Upper lobe of left lung (tissue), 4 donors: ENCODE data around the gene SLC9A4.

Experiments used
- EP300 ChIP-seq, 4 donors: sonication (generic); formaldehyde crosslinking; IDR thresholded peaks; one replicate each; pipeline ENCODE4 v1.5.1; 2017; ENCODE audit warnings: antibody characterized with exemption in 4 of 4, control low read depth in 2 of 4
- POLR2A ChIP-seq, 4 donors: fragments of 450-650 bp; IDR thresholded peaks; one replicate each; pipeline ENCODE4 v1.5.1; 2016 to 2017; ENCODE audit warnings: antibody characterized with exemption in 4 of 4, mild to moderate bottlenecking in 2 of 4
- POLR2AphosphoS5 ChIP-seq, 2 donors: sonication (generic); formaldehyde crosslinking; IDR thresholded peaks; one replicate each; pipeline ENCODE4 v1.5.1; 2017; ENCODE audit warnings: antibody characterized with exemption in 2 of 2
- TF ChIP-seq, protein P1 (sequence below), 6 experiments: fragments of 450-650 bp in 4 of 6; fragments of 200-600 bp in 2 of 6; sonication (generic) in 2 of 6; IDR thresholded peaks; one replicate each; pipeline ENCODE4 v1.5.1; 2016 to 2019; ENCODE audit warnings: antibody characterized with exemption in 6 of 6

DNA sequence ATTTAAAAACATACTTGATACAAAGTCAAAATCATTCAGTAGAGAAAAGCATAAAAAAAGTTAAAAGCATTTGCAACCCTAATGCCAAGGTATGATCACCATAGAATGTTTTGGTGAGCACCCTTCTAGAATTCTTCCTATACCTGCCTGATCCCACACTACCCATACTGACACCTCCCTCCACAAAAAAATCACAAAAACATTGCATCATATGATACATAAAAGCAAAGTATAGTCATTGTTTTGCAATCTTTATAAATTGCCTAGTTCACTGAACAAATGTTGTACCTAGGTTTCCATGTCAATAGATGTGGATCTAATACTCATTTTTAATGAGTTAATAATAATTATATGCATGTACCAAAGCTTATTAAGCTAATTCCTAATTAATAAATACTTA lies 54.1 kb downstream of the SLC9A4 start:
- TF ChIP-seq, protein P1, sequence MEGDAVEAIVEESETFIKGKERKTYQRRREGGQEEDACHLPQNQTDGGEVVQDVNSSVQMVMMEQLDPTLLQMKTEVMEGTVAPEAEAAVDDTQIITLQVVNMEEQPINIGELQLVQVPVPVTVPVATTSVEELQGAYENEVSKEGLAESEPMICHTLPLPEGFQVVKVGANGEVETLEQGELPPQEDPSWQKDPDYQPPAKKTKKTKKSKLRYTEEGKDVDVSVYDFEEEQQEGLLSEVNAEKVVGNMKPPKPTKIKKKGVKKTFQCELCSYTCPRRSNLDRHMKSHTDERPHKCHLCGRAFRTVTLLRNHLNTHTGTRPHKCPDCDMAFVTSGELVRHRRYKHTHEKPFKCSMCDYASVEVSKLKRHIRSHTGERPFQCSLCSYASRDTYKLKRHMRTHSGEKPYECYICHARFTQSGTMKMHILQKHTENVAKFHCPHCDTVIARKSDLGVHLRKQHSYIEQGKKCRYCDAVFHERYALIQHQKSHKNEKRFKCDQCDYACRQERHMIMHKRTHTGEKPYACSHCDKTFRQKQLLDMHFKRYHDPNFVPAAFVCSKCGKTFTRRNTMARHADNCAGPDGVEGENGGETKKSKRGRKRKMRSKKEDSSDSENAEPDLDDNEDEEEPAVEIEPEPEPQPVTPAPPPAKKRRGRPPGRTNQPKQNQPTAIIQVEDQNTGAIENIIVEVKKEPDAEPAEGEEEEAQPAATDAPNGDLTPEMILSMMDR (IDR thresholded peaks at IDR 0.05): no peak
- no peak for TF ChIP-seq EP300 (IDR thresholded peaks at IDR 0.05)
- no peak for TF ChIP-seq POLR2A (IDR thresholded peaks at IDR 0.05)
- no peak for TF ChIP-seq POLR2AphosphoS5 (IDR thresholded peaks at IDR 0.05)
